ENCODE measurements around the gene ADGRA3.

Gene ADGRA3

DNA sequence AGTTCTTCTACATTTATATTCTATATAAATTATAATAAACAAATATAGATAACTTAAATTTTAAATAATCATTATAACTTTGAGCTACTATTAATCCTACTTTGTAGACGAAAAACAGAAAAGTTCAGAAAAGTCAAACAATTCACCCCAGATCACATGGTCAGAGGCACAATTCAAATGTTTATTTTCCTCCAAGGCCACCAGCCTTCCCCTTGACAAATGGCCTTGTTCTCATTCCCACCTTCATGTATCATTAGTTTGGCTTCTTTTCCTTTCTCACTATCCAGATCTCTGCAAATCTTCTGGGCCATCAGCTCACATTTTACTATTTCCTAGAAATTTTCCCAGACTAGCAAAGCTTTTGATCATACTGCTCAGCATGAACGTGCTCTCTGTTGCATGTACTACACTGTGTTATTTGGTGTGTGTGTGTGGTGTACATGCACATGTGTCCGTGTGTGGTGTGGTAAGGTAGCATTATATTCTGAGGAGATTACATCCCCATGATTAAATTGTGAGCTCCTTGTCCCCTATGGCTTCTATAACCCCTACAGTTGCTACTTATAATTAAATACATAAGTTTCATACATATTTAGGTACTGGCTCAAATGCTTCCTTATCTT lies 61.5 kb downstream of the ADGRA3 start:
- no peak for DNase-seq (ENCODE audit: low read depth in 2 of 2, low spot score in 1 of 2)

DNA sequence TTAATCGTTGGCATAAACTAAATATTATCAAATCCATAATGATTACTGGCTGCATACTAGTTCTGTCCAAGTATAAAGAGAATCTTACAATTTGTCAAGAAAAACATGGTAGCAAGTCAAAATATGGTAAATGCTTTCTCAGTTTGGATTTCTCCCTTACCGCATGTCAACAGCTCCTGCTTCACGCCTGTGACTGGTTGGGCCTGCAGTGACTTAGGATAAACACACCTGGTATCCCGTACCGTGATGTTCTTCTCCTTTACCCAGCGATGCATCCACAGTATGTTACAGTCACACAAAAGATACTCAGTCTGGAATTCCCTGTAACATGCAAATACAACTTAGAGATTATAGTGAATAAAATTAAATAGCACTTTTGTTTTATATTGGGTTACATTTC lies 71.1 kb downstream of the ADGRA3 start:
- DNase-seq (ENCODE audit: low read depth in 2 of 2, low spot score in 1 of 2), result no peak

DNA sequence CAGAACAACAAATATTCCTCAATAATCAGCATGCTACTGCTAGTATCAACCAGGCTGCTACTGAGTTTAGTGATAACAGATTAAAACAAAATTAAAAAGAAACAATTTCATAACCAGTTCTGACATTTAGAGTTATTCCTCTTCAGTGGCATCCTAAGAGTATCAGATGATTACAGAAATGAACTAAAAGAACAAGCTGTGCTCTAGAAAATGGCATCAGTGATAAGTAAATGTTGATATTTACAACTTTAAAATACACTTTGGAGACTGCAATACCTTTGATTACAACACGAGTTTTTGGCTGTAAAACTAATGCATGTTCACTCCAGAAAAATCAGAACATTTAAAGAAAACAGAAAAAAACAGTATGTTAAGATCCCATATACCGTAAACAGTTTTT lies 72.9 kb downstream of the ADGRA3 start:
- DNase-seq (ENCODE audit: low read depth in 2 of 2, low spot score in 1 of 2), result no peak

DNA sequence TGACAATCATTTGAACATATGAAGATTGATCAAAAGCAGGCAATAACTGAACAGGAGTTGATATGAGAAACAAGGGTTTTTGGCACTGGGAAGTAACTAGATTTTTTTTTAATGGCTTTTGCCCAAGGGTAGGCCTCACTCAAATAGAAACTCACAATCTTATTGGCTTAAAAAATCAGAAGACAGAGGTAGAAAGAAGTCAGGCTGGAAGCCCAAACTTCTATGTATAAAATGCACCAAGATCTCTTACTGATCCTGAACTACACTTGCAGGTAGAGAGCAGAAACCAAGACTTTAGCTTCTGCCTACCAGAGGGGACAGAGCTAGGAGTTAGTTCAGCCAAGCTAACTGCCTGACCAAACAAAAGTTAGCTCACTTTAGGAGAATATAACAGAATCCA lies 74.9 kb downstream of the ADGRA3 start:
- no peak for DNase-seq (ENCODE audit: low read depth in 2 of 2, low spot score in 1 of 2)

DNA sequence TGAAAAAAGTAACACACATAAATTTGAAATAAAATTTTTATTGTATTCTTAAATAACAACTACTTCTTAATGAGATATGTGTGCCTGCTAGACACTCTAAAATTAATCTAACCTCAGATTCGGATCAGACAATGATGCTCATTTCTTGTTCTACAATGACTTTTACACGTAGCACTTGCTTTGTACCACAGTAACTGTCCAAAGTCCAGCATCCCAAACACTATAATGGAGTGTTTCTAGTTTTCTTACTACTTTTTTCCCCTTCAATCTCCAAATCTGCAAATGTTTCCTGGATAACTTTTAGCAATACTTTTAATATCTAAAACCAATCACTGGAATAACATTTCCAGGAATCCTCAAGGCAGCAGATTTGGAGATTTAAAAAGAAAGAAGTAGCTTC lies 75.9 kb downstream of the ADGRA3 start:
- DNase-seq (ENCODE audit: low read depth in 2 of 2, low spot score in 1 of 2), result no peak

DNA sequence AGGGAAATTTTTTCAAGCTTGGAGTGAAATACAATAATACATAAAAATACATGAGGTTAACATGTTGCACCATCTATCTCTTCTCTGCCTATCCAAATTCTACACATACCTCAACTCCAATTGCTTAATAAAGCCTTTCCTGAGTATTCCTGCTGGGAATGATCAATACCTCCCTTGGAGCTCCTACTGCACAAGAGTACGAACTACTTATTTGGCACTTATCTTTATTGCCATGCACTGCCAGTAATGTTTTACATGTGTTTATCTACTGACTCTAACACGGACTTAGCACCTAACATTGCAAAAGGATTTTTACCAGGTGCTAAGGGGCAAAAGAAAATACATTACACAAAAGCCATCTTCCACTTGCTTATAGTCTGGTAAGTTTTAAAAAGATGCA lies 80.2 kb downstream of the ADGRA3 start:
- no peak for DNase-seq (ENCODE audit: low read depth in 2 of 2, low spot score in 1 of 2)

DNA sequence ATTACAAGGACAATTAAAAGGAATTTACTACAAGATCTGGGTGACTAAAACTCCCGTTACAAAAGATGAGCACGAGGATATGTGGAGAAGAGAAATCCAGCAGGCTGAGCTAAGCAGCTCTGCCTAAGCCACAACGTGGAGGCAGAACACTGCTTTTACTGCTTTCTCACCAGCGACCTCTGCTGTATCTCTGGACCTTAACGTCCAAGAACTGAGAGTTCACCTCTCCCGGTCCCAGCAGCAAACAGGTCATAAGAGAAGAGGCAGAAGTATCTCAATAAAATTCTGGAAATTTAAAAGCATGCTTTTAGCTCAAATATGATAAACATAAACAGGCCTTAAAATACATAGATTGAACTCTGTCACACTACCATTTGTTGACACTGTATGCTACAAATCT lies 81.0 kb downstream of the ADGRA3 start:
- DNase-seq (ENCODE audit: low read depth in 2 of 2, low spot score in 1 of 2), result no peak

DNA sequence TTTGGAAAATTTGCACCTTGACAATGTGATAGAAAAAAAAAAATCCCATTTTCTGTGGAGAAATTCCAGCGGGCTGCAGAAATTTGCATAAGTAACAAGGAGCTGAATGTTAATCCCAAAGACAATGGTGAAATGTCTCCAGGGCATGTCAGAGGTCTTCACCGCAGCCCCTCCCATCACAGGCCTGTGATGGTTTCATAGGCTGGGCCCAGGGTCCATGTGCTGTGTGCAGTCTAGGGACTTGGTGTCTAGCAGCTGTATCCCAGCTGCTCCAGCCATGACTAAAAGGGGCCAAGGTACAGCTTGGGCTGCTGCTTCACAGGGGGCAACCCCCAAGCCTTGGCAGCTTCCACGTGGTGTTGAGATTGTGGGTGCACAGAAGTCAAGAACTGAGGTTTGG lies 85.2 kb downstream of the ADGRA3 start:
- no peak for DNase-seq (ENCODE audit: low read depth in 2 of 2, low spot score in 1 of 2)

DNA sequence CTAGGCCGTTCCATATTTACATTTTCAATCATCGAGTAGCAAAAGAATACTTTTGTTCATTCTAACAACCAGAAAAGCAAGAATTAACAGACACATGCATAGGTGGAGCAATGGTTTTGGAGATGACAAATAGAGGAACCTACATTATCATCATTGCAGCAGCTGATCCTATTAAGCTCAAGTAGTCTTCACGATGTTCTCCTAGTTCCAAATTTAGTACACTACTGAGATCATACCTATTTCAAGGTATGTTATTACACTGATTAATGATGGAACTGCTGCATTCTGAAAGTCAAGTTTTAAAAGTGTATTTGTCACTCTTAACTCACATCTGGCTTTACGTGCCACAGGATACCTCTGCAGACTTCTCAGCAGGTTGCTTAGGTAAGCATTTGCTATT lies 87.4 kb downstream of the ADGRA3 start:
- DNase-seq (ENCODE audit: low read depth in 2 of 2, low spot score in 1 of 2), result no peak

DNA sequence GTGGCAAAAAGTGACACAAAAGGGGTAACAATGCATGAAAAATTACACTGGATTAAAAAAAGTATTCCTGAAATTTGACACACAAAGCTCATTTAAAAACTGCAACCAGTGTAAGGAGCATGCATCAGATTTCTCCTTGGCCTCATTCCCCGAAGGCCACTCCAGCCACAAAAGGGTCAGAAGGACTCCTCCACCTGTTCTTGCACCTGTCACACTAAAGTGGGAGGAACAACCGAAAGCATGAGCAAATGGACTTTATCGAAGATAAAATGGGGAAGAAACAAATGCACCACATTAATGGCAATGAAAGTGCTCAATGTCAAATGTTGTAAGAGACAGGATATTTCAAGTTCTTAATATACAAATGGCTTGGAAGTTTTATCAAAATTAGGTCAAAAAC lies 88.2 kb downstream of the ADGRA3 start:
- DNase-seq (ENCODE audit: low read depth in 2 of 2, low spot score in 1 of 2), result no peak

DNA sequence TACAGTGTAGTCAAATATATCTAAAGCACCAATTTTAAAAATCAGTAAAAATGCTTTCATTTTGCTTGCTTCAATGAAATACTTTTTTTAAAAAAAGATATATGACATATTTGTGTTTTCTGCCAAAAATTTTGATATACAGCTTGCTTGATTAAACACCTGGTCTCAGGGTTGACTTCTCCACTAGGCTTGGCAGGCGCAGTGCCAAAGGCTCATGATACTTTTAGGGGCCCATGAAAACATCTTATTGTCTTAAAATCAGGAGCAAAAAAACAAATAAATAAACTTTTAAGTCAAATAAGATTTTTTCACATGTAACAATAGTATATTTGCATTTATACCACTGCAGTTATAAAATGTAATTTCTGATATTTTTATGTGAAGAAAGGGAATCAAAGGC lies 95.6 kb downstream of the ADGRA3 start:
- DNase-seq (ENCODE audit: low read depth in 2 of 2, low spot score in 1 of 2), result no peak

DNA sequence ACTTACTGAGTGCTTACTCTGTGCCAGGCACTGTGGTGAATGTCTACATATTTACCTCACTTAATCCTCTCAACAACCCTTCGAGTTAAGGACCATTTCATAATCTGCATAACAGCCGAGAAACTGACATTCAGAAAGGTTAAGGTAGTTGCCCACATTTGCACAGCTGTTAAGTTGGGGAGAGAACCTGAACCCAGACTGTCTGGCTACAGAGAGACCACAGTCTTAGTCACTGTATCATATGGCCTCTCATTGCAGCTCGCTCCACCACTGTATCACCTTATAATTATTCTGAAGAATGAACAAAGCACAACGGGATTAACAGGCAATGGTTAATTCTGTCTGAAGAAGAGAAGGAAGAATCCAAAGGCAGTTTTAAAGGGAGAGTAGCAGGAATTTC lies 98.5 kb downstream of the ADGRA3 start:
- DNase-seq (ENCODE audit: low read depth in 2 of 2, low spot score in 1 of 2), result no peak

DNA sequence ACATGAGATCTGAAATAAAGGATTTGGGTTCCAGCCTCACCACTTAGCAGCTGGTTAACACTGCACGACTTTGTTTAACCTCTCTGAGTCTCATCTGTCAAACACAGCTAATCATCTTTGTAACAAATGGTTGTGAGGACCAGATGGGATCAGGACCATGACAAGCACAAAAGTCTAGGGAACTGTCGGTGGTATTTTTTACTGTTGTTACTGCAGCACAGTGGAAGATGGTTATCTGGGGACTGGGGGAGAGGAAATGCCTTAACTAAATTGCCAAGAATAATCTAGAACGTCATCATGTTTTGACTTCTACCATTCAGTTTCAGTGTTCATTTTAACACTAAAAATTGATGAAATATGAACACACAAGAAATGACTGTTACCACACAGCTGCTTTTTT lies 99.5 kb downstream of the ADGRA3 start:
- no peak for DNase-seq (ENCODE audit: low read depth in 2 of 2, low spot score in 1 of 2)

DNA sequence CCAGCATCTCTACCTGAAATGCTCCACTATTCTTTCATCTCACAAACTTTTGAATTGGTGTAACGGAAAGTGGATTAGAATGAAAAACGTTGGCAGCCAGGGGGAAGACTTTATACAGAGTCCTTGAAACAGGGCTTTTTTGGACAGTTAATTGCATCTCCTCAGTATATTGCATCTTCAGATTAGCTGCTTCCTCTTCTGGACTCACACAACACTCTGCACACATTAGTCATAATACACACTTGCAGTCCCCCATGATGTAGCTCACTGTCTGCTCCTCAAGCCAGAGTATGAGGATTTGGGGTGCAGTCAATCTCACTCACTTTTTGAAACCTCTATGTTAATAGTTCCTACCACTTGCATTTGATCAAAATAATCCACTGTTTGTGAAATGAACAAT lies 101.0 kb downstream of the ADGRA3 start:
- DNase-seq (ENCODE audit: low read depth in 2 of 2, low spot score in 1 of 2), result no peak

DNA sequence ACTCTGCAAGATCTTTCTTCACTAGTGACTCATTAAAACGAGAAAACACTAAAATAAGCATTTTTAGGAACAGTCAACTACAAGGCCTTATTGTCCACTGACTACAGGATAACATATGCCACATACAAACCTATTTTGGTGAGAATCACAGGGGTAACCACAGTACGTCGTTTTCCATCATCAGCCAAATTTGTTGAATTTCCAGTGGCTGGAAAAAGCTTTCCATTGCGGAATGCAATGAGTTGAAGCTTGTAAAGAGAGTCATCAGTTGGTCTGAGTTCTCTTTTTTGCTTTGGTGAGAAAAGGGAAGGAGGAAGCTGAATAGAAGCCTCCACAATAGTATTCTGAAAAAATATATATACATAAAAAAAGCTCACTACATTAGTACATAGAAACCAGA lies 102.4 kb downstream of the ADGRA3 start:
- no peak for DNase-seq (ENCODE audit: low read depth in 2 of 2, low spot score in 1 of 2)

DNA sequence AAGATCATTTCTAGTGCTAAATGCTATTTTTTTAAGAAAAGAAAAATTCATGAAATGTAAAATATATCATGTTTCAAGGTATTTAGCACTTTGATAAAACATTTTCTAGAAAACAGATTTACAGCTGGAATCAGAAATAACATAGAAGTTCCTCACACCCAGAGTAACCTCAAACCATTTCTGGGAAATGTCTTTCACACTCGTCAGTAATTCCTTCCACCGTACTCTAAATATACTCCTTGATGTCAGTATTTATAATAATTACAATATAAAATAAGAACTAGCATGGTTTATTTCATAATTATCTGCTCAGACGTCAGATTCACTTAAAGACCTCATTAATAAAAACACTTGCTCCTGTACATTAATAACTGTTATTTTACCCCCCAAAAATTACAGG lies 103.9 kb downstream of the ADGRA3 start:
- no peak for DNase-seq (ENCODE audit: low read depth in 2 of 2, low spot score in 1 of 2)

DNA sequence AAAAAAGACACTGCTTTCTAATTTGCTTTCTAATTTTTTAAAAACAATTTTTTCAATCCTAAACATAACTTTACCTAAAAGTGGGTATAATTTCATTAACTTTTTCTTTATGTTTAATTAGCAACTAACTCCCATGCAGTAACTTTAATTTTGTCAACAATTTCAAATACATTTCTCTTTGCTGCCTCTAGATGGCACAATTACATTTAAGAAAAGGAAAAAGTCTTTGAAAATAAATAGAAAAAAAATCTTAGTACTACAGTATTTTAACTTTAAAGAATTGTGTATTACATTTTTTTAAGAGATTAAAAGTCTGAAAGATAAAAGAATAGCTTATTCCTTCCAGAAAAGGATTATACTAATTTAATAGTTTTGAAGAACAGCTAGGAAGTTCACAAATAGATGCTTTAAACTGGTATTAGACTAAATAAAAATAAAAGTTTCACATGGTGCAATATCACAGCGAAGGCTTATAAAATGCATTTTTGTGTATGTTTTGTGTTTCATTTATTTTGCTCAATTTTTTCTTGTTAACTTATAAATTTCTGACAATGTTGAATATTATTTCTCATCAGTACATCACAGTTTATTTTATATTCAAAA lies 105.1 kb downstream of the ADGRA3 start:
- no peak for DNase-seq (ENCODE audit: low read depth in 2 of 2, low spot score in 1 of 2)

DNA sequence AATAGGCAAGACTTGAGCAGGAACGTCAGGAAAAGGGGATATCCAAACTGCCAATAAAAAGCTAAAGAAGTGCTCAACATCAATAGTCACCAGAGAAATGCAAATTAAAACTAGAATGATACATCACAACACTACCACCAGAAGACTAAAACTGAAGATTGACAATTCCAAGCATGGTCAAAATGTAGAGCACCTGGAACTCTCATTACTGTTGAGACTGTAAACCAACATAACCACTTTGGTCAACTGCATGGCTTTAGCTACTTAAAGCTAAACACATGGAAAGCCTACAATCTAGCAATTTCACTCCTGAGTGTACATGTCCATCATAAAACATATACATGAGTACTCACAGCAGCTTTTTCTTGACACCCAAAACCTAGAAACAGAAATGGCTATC lies 107.4 kb downstream of the ADGRA3 start:
- no peak for DNase-seq (ENCODE audit: low read depth in 2 of 2, low spot score in 1 of 2)

DNA sequence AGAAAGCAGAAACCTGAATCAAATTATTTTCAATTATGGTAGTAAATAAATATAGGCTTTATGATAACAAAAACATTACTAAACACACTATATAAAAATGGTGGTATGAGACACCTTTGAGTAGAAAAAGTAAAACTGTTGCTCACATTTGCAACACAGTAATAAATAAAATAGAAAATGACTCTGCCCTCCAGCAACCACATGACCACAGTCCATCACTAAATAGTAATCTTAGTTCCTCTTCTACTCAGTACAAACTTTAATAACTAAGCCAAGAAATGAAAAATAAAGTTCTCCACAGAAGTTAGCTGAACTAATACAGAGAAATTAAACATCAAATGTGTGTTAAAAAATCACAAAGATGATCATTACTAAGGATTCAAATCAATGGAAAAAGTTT lies 108.5 kb downstream of the ADGRA3 start:
- no peak for DNase-seq (ENCODE audit: low read depth in 2 of 2, low spot score in 1 of 2)

DNA sequence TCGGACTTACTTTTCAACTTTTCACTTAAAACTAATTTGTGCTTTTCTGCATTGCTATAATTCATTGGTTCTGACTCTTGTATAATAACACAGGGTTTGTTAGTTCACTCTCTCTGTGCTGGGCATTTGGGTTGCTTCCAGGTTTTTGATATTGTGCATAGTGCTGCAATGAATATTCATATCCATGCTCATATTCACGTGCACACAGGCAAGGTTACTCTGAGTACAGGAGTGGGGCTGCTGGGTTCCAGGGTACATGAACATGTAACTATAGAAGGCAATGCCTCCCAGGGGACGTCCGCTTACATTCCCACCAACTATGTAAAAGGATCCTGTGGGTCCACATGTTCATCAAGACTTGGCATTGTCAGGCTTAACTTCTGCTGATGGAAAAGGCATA lies 117.2 kb downstream of the ADGRA3 start:
- DNase-seq (ENCODE audit: low read depth in 2 of 2, low spot score in 1 of 2), result no peak

DNA sequence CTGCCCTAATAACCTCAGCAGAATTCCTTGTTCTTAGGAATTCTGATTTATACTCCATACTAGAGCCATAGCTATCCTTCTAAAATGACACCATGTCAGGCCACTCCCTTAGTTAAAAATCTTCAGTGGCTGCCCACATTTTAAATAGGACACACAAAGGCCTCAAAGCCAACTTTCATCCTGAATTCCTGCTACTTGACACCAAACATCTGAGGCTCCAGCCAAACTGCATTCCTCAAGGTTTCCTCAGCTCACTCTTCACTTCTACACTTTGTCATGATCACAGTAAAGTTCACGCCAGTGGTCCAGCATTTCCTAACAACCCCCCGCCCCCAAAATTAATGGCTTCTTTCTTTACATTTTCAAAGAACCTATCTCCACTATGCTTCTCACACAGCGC lies 124.3 kb downstream of the ADGRA3 start:
- no peak for DNase-seq (ENCODE audit: low read depth in 2 of 2, low spot score in 1 of 2)

DNA sequence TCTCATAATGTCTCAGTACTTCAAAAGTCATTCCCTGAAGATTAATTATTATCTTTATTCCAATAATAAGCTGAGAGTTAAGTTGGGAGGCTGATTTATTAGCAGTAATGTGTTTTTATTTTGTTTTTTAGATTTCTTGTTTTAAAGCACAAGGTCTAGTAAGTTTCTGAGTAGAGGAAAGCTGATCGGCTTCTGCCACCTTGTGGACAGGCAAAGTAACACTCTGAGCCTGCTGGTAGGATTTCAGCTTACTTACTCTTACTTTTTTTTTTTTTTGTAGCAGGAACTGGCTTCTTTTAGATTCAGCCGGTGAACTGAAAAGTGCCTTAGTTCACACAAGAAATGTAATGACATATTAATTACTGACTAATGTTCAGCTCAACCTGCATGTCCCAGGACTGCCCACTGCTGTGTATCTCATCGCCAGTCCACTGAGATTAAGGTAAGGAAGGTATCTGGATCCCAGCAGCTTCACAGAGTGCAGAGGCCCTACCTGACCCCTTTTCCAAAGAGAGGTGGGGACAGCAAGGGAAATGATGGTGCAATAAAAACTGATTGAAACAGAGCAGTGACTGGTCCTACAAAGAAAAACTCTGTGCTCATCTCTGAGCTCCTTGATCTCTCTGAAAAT lies 126.5 kb downstream of the ADGRA3 start:
- DNase-seq (ENCODE audit: low read depth in 2 of 2, low spot score in 1 of 2), result no peak

DNA sequence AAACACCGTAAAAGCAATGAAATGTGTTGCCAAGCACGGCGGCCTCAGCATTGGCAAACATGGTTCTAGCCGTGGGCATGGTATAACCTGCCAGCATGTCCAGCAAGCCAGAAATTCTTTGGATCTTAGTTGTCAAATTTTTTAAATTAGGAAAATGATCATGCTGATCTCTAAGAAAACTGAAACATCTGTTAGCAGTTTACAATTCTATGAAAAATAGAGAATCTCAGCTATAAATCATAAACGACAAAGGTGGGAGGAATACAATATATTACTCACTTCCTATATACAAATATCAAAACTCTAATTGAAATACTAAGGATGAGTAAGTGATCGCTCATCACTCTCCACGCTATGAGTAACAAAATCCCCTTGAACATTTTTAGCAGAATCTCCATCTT lies 130.3 kb downstream of the ADGRA3 start:
- no peak for DNase-seq (ENCODE audit: low read depth in 2 of 2, low spot score in 1 of 2)
